Measurements from ENCODE around the gene FCMR.

DNA sequence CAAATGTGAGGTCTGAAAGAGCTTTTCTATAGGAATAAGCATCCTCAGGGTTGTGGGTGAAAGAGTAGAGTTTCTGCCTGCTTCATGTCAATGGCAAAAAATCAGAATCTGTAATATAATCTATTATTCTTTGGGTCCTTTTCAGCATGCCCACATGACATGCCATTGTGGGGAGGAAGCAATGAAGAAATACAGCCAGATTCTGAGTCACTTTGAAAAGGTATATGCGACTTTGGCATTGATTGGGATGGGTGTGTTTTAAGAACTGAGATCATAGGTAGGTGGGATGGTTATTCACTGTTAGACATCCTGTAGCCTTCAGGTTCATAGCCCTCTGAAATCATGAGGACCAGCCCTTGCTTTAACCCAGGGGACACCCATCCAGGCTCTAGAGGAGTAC, 54.5 kb downstream of the FCMR start:
- TF ChIP-seq, protein P1, sequence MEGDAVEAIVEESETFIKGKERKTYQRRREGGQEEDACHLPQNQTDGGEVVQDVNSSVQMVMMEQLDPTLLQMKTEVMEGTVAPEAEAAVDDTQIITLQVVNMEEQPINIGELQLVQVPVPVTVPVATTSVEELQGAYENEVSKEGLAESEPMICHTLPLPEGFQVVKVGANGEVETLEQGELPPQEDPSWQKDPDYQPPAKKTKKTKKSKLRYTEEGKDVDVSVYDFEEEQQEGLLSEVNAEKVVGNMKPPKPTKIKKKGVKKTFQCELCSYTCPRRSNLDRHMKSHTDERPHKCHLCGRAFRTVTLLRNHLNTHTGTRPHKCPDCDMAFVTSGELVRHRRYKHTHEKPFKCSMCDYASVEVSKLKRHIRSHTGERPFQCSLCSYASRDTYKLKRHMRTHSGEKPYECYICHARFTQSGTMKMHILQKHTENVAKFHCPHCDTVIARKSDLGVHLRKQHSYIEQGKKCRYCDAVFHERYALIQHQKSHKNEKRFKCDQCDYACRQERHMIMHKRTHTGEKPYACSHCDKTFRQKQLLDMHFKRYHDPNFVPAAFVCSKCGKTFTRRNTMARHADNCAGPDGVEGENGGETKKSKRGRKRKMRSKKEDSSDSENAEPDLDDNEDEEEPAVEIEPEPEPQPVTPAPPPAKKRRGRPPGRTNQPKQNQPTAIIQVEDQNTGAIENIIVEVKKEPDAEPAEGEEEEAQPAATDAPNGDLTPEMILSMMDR (IDR thresholded peaks at IDR 0.05; ENCODE audit: low read length), result no peak
- TF ChIP-seq EZH2 (IDR thresholded peaks at IDR 0.05; ENCODE audit: borderline replicate concordance, low read length), result no peak

All from OCI-LY1 (cell line).